GM23338 (cell line): ENCODE measurements around the gene ADGRL3. TPM values are rescaled to one million over a fixed set of nuclear protein-coding genes. Genes with fewer than 3 reads are reported as not detected.

Source experiments
- ATAC-seq: fragments of 200-7000 bp; cut with Tn5 transposase; 3 replicates; pipeline ENCODE4 v1.9.1; 2020
- DNase-seq: peaks from one replicate; pipeline ENCODE4 v3.0.0-alpha.2; 2015; ENCODE audit warnings: low spot score
- H2AFZ ChIP-seq: fragments of 200-600 bp; sonication (generic); 2 replicates; pipeline ENCODE4 v1.8.0; 2016; ENCODE audit warnings: antibody characterized with exemption, mild to moderate bottlenecking, moderate library complexity
- H3F3A ChIP-seq: fragments of 200-600 bp; sonication (generic); replicated peaks from 2 replicates; pipeline ENCODE4 v1.8.0; 2017; ENCODE audit warnings: antibody characterized with exemption, mixed run types, low read depth
- H3K27ac ChIP-seq: fragments of 200-600 bp; sonication (generic); 2 replicates; pipeline ENCODE4 v1.6.1; 2016; ENCODE audit warnings: low read depth
- H3K27me3 ChIP-seq: fragments of 200-600 bp; sonication (generic); 2 replicates; pipeline ENCODE4 v1.8.0; 2016; ENCODE audit warnings: mild to moderate bottlenecking, mixed run types, moderate library complexity; ENCODE audit not compliant: insufficient read depth
- H3K36me3 ChIP-seq: fragments of 200-600 bp; sonication (generic); 2 replicates; pipeline ENCODE4 v1.8.0; 2016; ENCODE audit warnings: mild to moderate bottlenecking; ENCODE audit not compliant: insufficient read depth
- H3K4me1 ChIP-seq: fragments of 200-600 bp; sonication (generic); 2 replicates; pipeline ENCODE4 v1.8.0; 2016; ENCODE audit warnings: mild to moderate bottlenecking, moderate library complexity; ENCODE audit not compliant: insufficient read depth
- H3K4me2 ChIP-seq: fragments of 200-600 bp; sonication (generic); 2 replicates; pipeline ENCODE4 v1.7.1; 2017; ENCODE audit warnings: mixed run types
- H3K4me3 ChIP-seq: fragments of 200-600 bp; sonication (generic); 2 replicates; pipeline ENCODE4 v1.6.1; 2016; ENCODE audit warnings: mixed run types
- H3K79me2 ChIP-seq: fragments of 200-600 bp; sonication (generic); replicated peaks from 2 replicates; pipeline ENCODE4 v1.8.0; 2017; ENCODE audit warnings: mild to moderate bottlenecking; ENCODE audit not compliant: insufficient read depth
- H3K9me2 ChIP-seq: fragments of 200-600 bp; sonication (generic); 2 replicates; pipeline ENCODE4 v1.8.0; 2017; ENCODE audit not compliant: insufficient read depth
- H4K20me1 ChIP-seq: fragments of 200-600 bp; sonication (generic); replicated peaks from 2 replicates; pipeline ENCODE4 v1.8.0; 2017; ENCODE audit warnings: mild to moderate bottlenecking; ENCODE audit not compliant: insufficient read depth
- H3K27ac Mint-ChIP-seq: 2 replicates; pipeline ENCODE4 v1.8.0; 2020; ENCODE audit warnings: inconsistent platforms, mild to moderate bottlenecking, moderate library complexity, mixed read lengths
- H3K27me3 Mint-ChIP-seq: 3 replicates; pipeline ENCODE4 v1.8.0; 2022; ENCODE audit warnings: low read depth, mild to moderate bottlenecking, moderate library complexity, mixed read lengths, inconsistent platforms; ENCODE audit not compliant: insufficient read depth, poor library complexity
- H3K36me3 Mint-ChIP-seq: 3 replicates; pipeline ENCODE4 v1.8.0; 2021; ENCODE audit warnings: low read depth, mild to moderate bottlenecking, inconsistent platforms, moderate library complexity, mixed read lengths
- H3K4me1 Mint-ChIP-seq: 3 replicates; pipeline ENCODE4 v1.8.0; 2020; ENCODE audit warnings: mild to moderate bottlenecking, inconsistent platforms, mixed read lengths
- H3K4me3 Mint-ChIP-seq: 3 replicates; pipeline ENCODE4 v1.8.0; 2021; ENCODE audit warnings: moderate library complexity, mild to moderate bottlenecking, inconsistent platforms, mixed read lengths
- H3K9me3 Mint-ChIP-seq: 3 replicates; pipeline ENCODE4 v1.8.0; 2020; ENCODE audit warnings: moderate library complexity, mild to moderate bottlenecking, inconsistent platforms, mixed read lengths
- CTCF ChIP-seq, 2 experiments: fragments of 200-600 bp in 1 of 2; sonication (generic) in 1 of 2; conservative IDR thresholded peaks; 2 replicates each; pipeline versions ENCODE4 v1.5.1 to v1.6.1; 2016 to 2017; ENCODE audit warnings: antibody characterized with exemption in 2 of 2, low read depth in 2 of 2, mild to moderate bottlenecking in 2 of 2, moderate library complexity in 1 of 2
- EZH2 ChIP-seq: fragments of 200-600 bp; sonication (generic); IDR thresholded peaks from one replicate; pipeline ENCODE4 v1.8.0; 2017; ENCODE audit warnings: antibody characterized with exemption, mild to moderate bottlenecking, low read depth; ENCODE audit not compliant: unreplicated experiment
- NANOG ChIP-seq: IDR thresholded peaks from 2 replicates; pipeline ENCODE4 v1.6.1; 2016; ENCODE audit warnings: antibody characterized with exemption, borderline replicate concordance
- STAT1 ChIP-seq: IDR thresholded peaks from one replicate; pipeline ENCODE4 v1.6.1; 2016; ENCODE audit warnings: antibody characterized with exemption; ENCODE audit not compliant: unreplicated experiment
- ZNF114 ChIP-seq: fragments of 250-450 bp; sonication (Bioruptor Pico); IDR thresholded peaks from 2 replicates; pipeline ENCODE4 v1.5.0; 2020; ENCODE audit warnings: mild to moderate bottlenecking, moderate library complexity
- ZNF331 ChIP-seq: fragments of 250-450 bp; sonication (Bioruptor Pico); IDR thresholded peaks from 2 replicates; pipeline ENCODE4 v1.5.0; 2020; ENCODE audit warnings: low read depth, mild to moderate bottlenecking, moderate library complexity
- ZNF462 ChIP-seq: fragments of 250-450 bp; sonication (Bioruptor Pico); IDR thresholded peaks from 2 replicates; pipeline ENCODE4 v1.5.0; 2020; ENCODE audit warnings: mild to moderate bottlenecking, moderate library complexity
- polyA plus RNA-seq: library from polyadenylated mRNA; unstranded; fragments of >200 nt; fragmentation: Nextera tagmentation; extraction: Ambion mirVana; gene quantifications from 2 replicates; pipeline ENCODE4 v1.2.1, GENCODE V29; 2016
- total RNA-seq: library from RNA; depleted of rRNA; stranded (reverse); fragments of >200 nt; shearing (Covaris generic); gene quantifications from 2 replicates; pipeline ENCODE4 v1.2.3, GENCODE V29; 2014

The ADGRL3 gene
- total and polyA plus RNA-seq, 2 experiments from 2014 or later, result 9.7 to 16.5 TPM

- Histone ChIP-seq H2AFZ (no peak overlapping the region), H3K36me3 (no peaks in the 10 kb centered on the region), H3K9me2 (no peaks in the 10 kb centered on the region), H3K27ac (no peak overlapping the region), H3K4me1 (peaks cover 29% of the 10 kb centered on the region), H3K4me2 (no peak overlapping the region), H3F3A (no peaks in the 10 kb centered on the region), H3K27me3 (no peaks in the 10 kb centered on the region), H3K4me3 (no peak overlapping the region), H4K20me1 (no peaks in the 10 kb centered on the region), H3K79me2 (no peaks in the 10 kb centered on the region)
- peaks cover 40% of the 10 kb centered on the region for H3K4me1 Mint-ChIP-seq
- no peak for ATAC-seq
- no peak overlapping the region for H3K4me3 Mint-ChIP-seq
- H3K27ac Mint-ChIP-seq, result no peak overlapping the region
- no peaks in the 10 kb centered on the region for H3K36me3 Mint-ChIP-seq
- DNase-seq, result no peak
- H3K27me3 Mint-ChIP-seq, result peaks cover 2% of the 10 kb centered on the region
- TF ChIP-seq STAT1 (no peak), CTCF (conservative IDR thresholded peaks at IDR 0.05; ENCODE audit: low read depth in 2 of 2) (no peak), NANOG (no peak)
- H3K9me3 Mint-ChIP-seq, result no peaks in the 10 kb centered on the region
These were observed 94.8 kb downstream of the ADGRL3 start for GRCh38 chr4:61294936-61295335.

- Mint-ChIP-seq H3K27ac (peak overlapping the region; percentile 87), H3K36me3 (no peaks in the 10 kb centered on the region), H3K4me3 (no peak overlapping the region), H3K27me3 (peaks cover 5% of the 10 kb centered on the region), H3K9me3 (no peaks in the 10 kb centered on the region), H3K4me1 (peaks cover 46% of the 10 kb centered on the region)
- no peaks in the 10 kb centered on the region for H3K27me3 ChIP-seq
- H4K20me1 ChIP-seq, result no peaks in the 10 kb centered on the region
- H3K79me2 ChIP-seq, result no peaks in the 10 kb centered on the region
- no peaks in the 10 kb centered on the region for H3K36me3 ChIP-seq
- no peaks in the 10 kb centered on the region for H3F3A ChIP-seq
- no peak overlapping the region for H2AFZ ChIP-seq
- peak overlapping the region; percentile 9; the same call in 1 of the 2 replicates for H3K27ac ChIP-seq
- peaks cover 29% of the 10 kb centered on the region for H3K4me1 ChIP-seq
- ATAC-seq (peak; percentile 21; the same call in 1 of the 3 replicates), DNase-seq (no peak)
- H3K4me2 ChIP-seq, result no peak overlapping the region
- H3K4me3 ChIP-seq, result no peak overlapping the region
- H3K9me2 ChIP-seq, result no peaks in the 10 kb centered on the region
- TF ChIP-seq ZNF114 (CRISPR knock-in tag) (no peak), ZNF331 (CRISPR knock-in tag) (no peak), CTCF (conservative IDR thresholded peaks at IDR 0.05; ENCODE audit: low read depth in 2 of 2) (no peak), NANOG (no peak), ZNF462 (CRISPR knock-in tag) (no peak), EZH2 (no peak)
These were observed 96.0 kb downstream of the ADGRL3 start for GRCh38 chr4:61296144-61296543.
